CD14-positive monocyte (primary cell): ENCODE results near the gene FADS3. TPM values are rescaled to one million over a fixed set of nuclear protein-coding genes. Genes with fewer than 3 reads are reported as not detected.

Experiments
- DNase-seq, 3 donors: peaks; one replicate each; pipeline ENCODE4 v3.0.0-alpha.2; 2011 to 2022
- H2AFZ ChIP-seq: 2 replicates; pipeline ENCODE4 v1.6.0; 2012; ENCODE audit warnings: mild to moderate bottlenecking, low read depth, low read length, inconsistent platforms; ENCODE audit not compliant: insufficient read depth, poor library complexity, severe bottlenecking
- H3K27ac ChIP-seq, 2 donors: 1 replicate in 1 of 2; 2 replicates in 1 of 2; pipeline ENCODE4 v1.5.1; 2012 to 2013; ENCODE audit warnings: low read length in 2 of 2, control low read depth in 1 of 2, inconsistent platforms in 1 of 2, low read depth in 1 of 2, mild to moderate bottlenecking in 1 of 2
- H3K27me3 ChIP-seq, 2 donors: one replicate each; pipeline versions ENCODE4 v1.6.0 to v1.6.1; 2011 to 2013; ENCODE audit warnings: low read length in 2 of 2; ENCODE audit not compliant: control insufficient read depth in 2 of 2, insufficient read depth in 2 of 2
- H3K36me3 ChIP-seq, 2 donors: replicated peaks in 1 of 2; 1 replicate in 1 of 2; 2 replicates in 1 of 2; pipeline versions ENCODE4 v1.5.1 to v1.6.1; 2012 to 2013; ENCODE audit warnings: low read length in 2 of 2, control low read depth in 1 of 2, inconsistent platforms in 1 of 2, mild to moderate bottlenecking in 1 of 2; ENCODE audit not compliant: insufficient read depth in 2 of 2, control insufficient read depth in 1 of 2
- H3K4me1 ChIP-seq, 2 donors: 1 replicate in 1 of 2; 2 replicates in 1 of 2; pipeline versions ENCODE4 v1.5.1 to v1.6.1; 2012 to 2013; ENCODE audit warnings: low read length in 2 of 2, control low read depth in 1 of 2, inconsistent platforms in 1 of 2, mild to moderate bottlenecking in 1 of 2, moderate library complexity in 1 of 2; ENCODE audit not compliant: insufficient read depth in 2 of 2, control insufficient read depth in 1 of 2
- H3K4me2 ChIP-seq: replicated peaks from 2 replicates; pipeline ENCODE3; 2012; ENCODE audit warnings: low read length, moderate library complexity, mild to moderate bottlenecking; ENCODE audit not compliant: poor library complexity, severe bottlenecking; ENCODE audit errors: extremely low read depth
- H3K4me3 ChIP-seq, 3 experiments: fragments of 200-600 bp in 1 of 3; sonication (generic) in 1 of 3; replicated peaks in 1 of 3; 1 replicate in 2 of 3; 2 replicates in 1 of 3; pipeline ENCODE4 v1.5.1; 2011 to 2013; ENCODE audit warnings: low read length in 3 of 3, mild to moderate bottlenecking in 3 of 3, control low read depth in 2 of 3, low read depth in 2 of 3, inconsistent platforms in 1 of 3, moderate library complexity in 1 of 3
- H3K79me2 ChIP-seq: 2 replicates; pipeline ENCODE4 v1.6.0; 2012; ENCODE audit warnings: mild to moderate bottlenecking, control low read depth, inconsistent platforms, low read length, moderate library complexity; ENCODE audit not compliant: insufficient read depth
- H3K9ac ChIP-seq: 2 replicates; pipeline ENCODE4 v1.6.0; 2017; ENCODE audit warnings: low read length, mild to moderate bottlenecking; ENCODE audit not compliant: insufficient read depth, poor library complexity, severe bottlenecking
- H3K9me3 ChIP-seq, 2 donors: replicated peaks in 1 of 2; 1 replicate in 1 of 2; 2 replicates in 1 of 2; pipeline versions ENCODE4 v1.5.1 to v1.6.1; 2012 to 2013; ENCODE audit warnings: low read length in 2 of 2, control low read depth in 1 of 2; ENCODE audit not compliant: control insufficient read depth in 1 of 2, insufficient read depth in 1 of 2
- H4K20me1 ChIP-seq: 2 replicates; pipeline ENCODE4 v1.6.0; 2012; ENCODE audit warnings: mild to moderate bottlenecking, low read length, control low read depth, moderate library complexity; ENCODE audit not compliant: insufficient read depth
- H3K27ac Mint-ChIP-seq, 7 donors: one replicate each; pipeline ENCODE4 v1.8.0; 2020; ENCODE audit warnings: mild to moderate bottlenecking in 7 of 7, mixed read lengths in 7 of 7, moderate library complexity in 6 of 7, inconsistent platforms in 2 of 7
- H3K27me3 Mint-ChIP-seq, 3 donors: one replicate each; pipeline ENCODE4 v1.8.0; 2021 to 2022; ENCODE audit warnings: low read depth in 3 of 3, mild to moderate bottlenecking in 3 of 3, mixed read lengths in 3 of 3, moderate library complexity in 3 of 3, inconsistent platforms in 1 of 3
- H3K36me3 Mint-ChIP-seq, 2 donors: one replicate each; pipeline ENCODE4 v1.8.0; 2020; ENCODE audit warnings: mixed read lengths in 2 of 2, inconsistent platforms in 1 of 2, mild to moderate bottlenecking in 1 of 2
- H3K4me1 Mint-ChIP-seq: one replicate; pipeline ENCODE4 v1.8.0; 2020; ENCODE audit warnings: mild to moderate bottlenecking, mixed read lengths
- H3K4me3 Mint-ChIP-seq, 2 donors: one replicate each; pipeline ENCODE4 v1.8.0; 2020; ENCODE audit warnings: mild to moderate bottlenecking in 2 of 2, mixed read lengths in 2 of 2, moderate library complexity in 1 of 2
- H3K9me3 Mint-ChIP-seq, 7 donors: one replicate each; pipeline ENCODE4 v1.8.0; 2020 to 2022; ENCODE audit warnings: mixed read lengths in 7 of 7, mild to moderate bottlenecking in 6 of 7, moderate library complexity in 6 of 7, inconsistent platforms in 2 of 7
- WGBS: methylation state at CpG from one replicate; pipeline ENCODE4 v1.1.5; 2013; ENCODE audit warnings: missing lambda C conversion rate; ENCODE audit not compliant: insufficient coverage; 5-methylcytosine and 5-hydroxymethylcytosine counted together
- intact Hi-C, 2 donors: fragments of 100-400 bp; cut with micrococcal nuclease; formaldehyde crosslinking; loops; one replicate each; pipeline versions ENCODE4 v1.15.0 to v1.15.1; 2023
- polyA plus RNA-seq, 3 donors: library from polyadenylated mRNA; depleted of rRNA in 1 of 3; unstranded in 2 of 3; stranded (reverse) in 1 of 3; fragments of 300-500 nt in 2 of 3; fragments of >200 nt in 1 of 3; fragmentation: Illumina TruSeq in 2 of 3; gene quantifications; 1 replicate in 2 of 3; 2 replicates in 1 of 3; pipeline ENCODE4 v1.2.3, GENCODE V29; 2012 to 2021
- TF ChIP-seq, protein P1 (sequence below): fragments of 200-600 bp; IDR thresholded peaks from one replicate; pipeline ENCODE4 v1.8.0; 2022; ENCODE audit warnings: antibody characterized with exemption, mild to moderate bottlenecking

FADS3 gene
- polyA plus RNA-seq, 3 donors, result 2.5 to 6.8 (median 5.8) TPM

- Mint-ChIP-seq H3K4me1 (peaks cover 7% of the 10 kb centered on the region), H3K9me3 (no peaks in the 10 kb centered on the region), H3K36me3 (no peaks in the 10 kb centered on the region), H3K4me3 (no peak overlapping the region), H3K27ac (no peak overlapping the region), H3K27me3 (peaks cover 10 to 19% (median 13%) of the 10 kb centered on the region in 3 donors)
- no peak for DNase-seq
- peaks cover 0 to 13% of the 10 kb centered on the region in 2 donors for H3K27me3 ChIP-seq
- no peaks in the 10 kb centered on the region for H3K9me3 ChIP-seq
- no peaks in the 10 kb centered on the region for H3K79me2 ChIP-seq
- intact Hi-C loops, result no loop called here
- 88% methylated on average over 14 of the region's 20 CpGs for WGBS
- H3K4me2 ChIP-seq, result no peak overlapping the region
- H3K4me1 ChIP-seq, result peaks cover 3 to 5% of the 10 kb centered on the region in 2 donors
- no peak overlapping the region for H3K27ac ChIP-seq
- no peaks in the 10 kb centered on the region for H4K20me1 ChIP-seq
- H3K36me3 ChIP-seq, result no peaks in the 10 kb centered on the region
- TF ChIP-seq, protein P1, sequence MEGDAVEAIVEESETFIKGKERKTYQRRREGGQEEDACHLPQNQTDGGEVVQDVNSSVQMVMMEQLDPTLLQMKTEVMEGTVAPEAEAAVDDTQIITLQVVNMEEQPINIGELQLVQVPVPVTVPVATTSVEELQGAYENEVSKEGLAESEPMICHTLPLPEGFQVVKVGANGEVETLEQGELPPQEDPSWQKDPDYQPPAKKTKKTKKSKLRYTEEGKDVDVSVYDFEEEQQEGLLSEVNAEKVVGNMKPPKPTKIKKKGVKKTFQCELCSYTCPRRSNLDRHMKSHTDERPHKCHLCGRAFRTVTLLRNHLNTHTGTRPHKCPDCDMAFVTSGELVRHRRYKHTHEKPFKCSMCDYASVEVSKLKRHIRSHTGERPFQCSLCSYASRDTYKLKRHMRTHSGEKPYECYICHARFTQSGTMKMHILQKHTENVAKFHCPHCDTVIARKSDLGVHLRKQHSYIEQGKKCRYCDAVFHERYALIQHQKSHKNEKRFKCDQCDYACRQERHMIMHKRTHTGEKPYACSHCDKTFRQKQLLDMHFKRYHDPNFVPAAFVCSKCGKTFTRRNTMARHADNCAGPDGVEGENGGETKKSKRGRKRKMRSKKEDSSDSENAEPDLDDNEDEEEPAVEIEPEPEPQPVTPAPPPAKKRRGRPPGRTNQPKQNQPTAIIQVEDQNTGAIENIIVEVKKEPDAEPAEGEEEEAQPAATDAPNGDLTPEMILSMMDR, result no peak
- H3K4me3 ChIP-seq, result no peak overlapping the region
- H3K9ac ChIP-seq, result no peak overlapping the region
- no peak overlapping the region for H2AFZ ChIP-seq
These were observed 18.3 kb downstream of the FADS3 start for GRCh38 chr11:61872935-61873565.

DNA sequence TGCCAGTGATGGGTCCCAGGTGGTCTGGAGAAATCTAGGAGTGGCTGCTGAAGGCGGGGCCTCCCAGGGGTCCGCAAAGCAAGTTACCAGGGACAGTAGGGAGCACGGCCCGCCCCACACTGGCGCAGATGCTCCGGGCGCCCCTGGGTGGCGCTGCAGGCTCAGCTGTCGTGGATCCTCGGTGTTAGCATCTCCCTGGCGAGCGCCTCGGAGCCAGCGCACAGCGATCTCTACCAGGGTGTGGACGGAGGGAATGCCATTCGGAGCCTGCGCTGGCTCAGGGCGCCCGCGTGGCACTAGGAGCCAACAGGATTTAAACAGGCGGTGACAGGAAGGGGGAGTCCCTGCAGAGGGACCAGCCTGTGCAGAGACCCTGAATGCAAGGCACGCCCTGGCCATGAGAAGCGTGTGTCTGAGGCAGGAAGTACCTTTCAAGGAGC, 20.2 kb downstream of the FADS3 start:
- TF ChIP-seq, protein P1, result peak; percentile 96
- H3K27ac ChIP-seq, result no peak overlapping the region
- no peaks in the 10 kb centered on the region for H3K36me3 ChIP-seq
- intact Hi-C loops, result loop anchor here in 1 of 2 donors (2.0 kb wide), 1 partner anchor 74 kb away; no protein-coding TSS in a partner anchor
- H3K4me3 Mint-ChIP-seq, result peak overlapping the region in 1 of 2 donors; percentile 75
- H3K27me3 Mint-ChIP-seq, result peaks cover 7 to 19% (median 13%) of the 10 kb centered on the region in 3 donors
- peaks cover 0 to 13% of the 10 kb centered on the region in 2 donors for H3K27me3 ChIP-seq
- peaks cover 0 to 3% of the 10 kb centered on the region in 2 donors for H3K36me3 Mint-ChIP-seq
- whole genome bisulfite sequencing, result 5% methylated on average over 21 of the region's 24 CpGs
- H3K9me3 ChIP-seq, result no peaks in the 10 kb centered on the region
- peaks cover 7% of the 10 kb centered on the region for H3K4me1 Mint-ChIP-seq
- H3K4me1 ChIP-seq, result peaks cover 3 to 5% of the 10 kb centered on the region in 2 donors
- H4K20me1 ChIP-seq, result no peaks in the 10 kb centered on the region
- peak overlapping the region; percentile 41 for H2AFZ ChIP-seq
- peak overlapping the region in 1 of 7 donors; percentile 38 for H3K27ac Mint-ChIP-seq
- H3K79me2 ChIP-seq, result no peaks in the 10 kb centered on the region
- H3K4me2 ChIP-seq, result no peak overlapping the region
- peak; percentile 47 to 60 (median 57) for DNase-seq
- H3K9ac ChIP-seq, result no peak overlapping the region
- no peak overlapping the region for H3K4me3 ChIP-seq
- no peaks in the 10 kb centered on the region for H3K9me3 Mint-ChIP-seq
